Panc1 (cell line): ENCODE measurements around the gene KCNQ1. TPM values are rescaled to one million over a fixed set of nuclear protein-coding genes. Genes with fewer than 3 reads are reported as not detected.

Experiments used
- ATAC-seq: fragments of 200-7000 bp; cut with Tn5 transposase; 2 replicates; pipeline ENCODE4 v1.9.1; 2020; ENCODE audit warnings: mild to moderate bottlenecking, moderate library complexity
- BruUV-seq: library from RNA; stranded (reverse); fragments of 400-500 nt; replicated peaks from 2 replicates; lab custom pipeline; 2021; lab: Mats Ljungman, UMichigan
- CTCF ChIA-PET: fragments of 300-600 bp; sonication (Branson Sonifier 250); formaldehyde crosslinking; loops from one replicate; lab custom pipeline; 2022; ENCODE audit warnings: antibody characterized with exemption; lab: Charles Lee
- POLR2A ChIA-PET: fragments of 300-600 bp; sonication (Branson Sonifier 250); formaldehyde crosslinking; loops from one replicate; lab custom pipeline; 2022; ENCODE audit warnings: antibody characterized with exemption; lab: Charles Lee
- DNase-seq: peaks from one replicate; pipeline ENCODE4 v3.0.0-alpha.2; 2010; ENCODE audit warnings: low read depth, low spot score
- H3K27ac ChIP-seq: 2 replicates; pipeline ENCODE4 v1.5.1; 2011; ENCODE audit warnings: mild to moderate bottlenecking, low read length, inconsistent platforms
- H3K27me3 ChIP-seq: fragments of 200-500 bp; sonication (Bioruptor generic); 2 replicates; pipeline ENCODE4 v1.6.0; 2014; ENCODE audit warnings: low read length, inconsistent platforms; ENCODE audit not compliant: control insufficient read depth, insufficient read depth
- H3K36me3 ChIP-seq: fragments of 200-500 bp; sonication (Bioruptor generic); 2 replicates; pipeline ENCODE4 v1.5.1; 2014; ENCODE audit warnings: inconsistent platforms, mild to moderate bottlenecking, low read length, moderate library complexity; ENCODE audit not compliant: control insufficient read depth, insufficient read depth
- H3K4me1 ChIP-seq: 2 replicates; pipeline ENCODE4 v1.5.1; 2011; ENCODE audit warnings: inconsistent platforms, mild to moderate bottlenecking, low read length, moderate library complexity; ENCODE audit not compliant: control insufficient read depth, insufficient read depth
- H3K4me3 ChIP-seq, 2 experiments: 2 replicates each; pipeline ENCODE4 v1.5.1; 2011 to 2012; ENCODE audit warnings: low read depth in 2 of 2, low read length in 2 of 2, mild to moderate bottlenecking in 2 of 2, inconsistent platforms in 1 of 2, moderate library complexity in 1 of 2
- H3K9me3 ChIP-seq: fragments of 200-500 bp; sonication (Bioruptor generic); 2 replicates; pipeline ENCODE4 v1.5.1; 2014; ENCODE audit warnings: low read depth, mild to moderate bottlenecking, inconsistent platforms, low read length, moderate library complexity; ENCODE audit not compliant: control insufficient read depth, insufficient read depth
- POLR2AphosphoS5 ChIP-seq: IDR thresholded peaks from 2 replicates; pipeline ENCODE4 v1.6.1; 2012; ENCODE audit warnings: mild to moderate bottlenecking, low read depth, low read length, moderate library complexity
- SIN3A ChIP-seq: IDR thresholded peaks from 2 replicates; pipeline ENCODE4 v1.6.1; 2012; ENCODE audit warnings: low read depth, mild to moderate bottlenecking, low read length, moderate library complexity, borderline replicate concordance; ENCODE audit not compliant: insufficient read depth
- TCF7L2 ChIP-seq: IDR thresholded peaks from 2 replicates; pipeline ENCODE4 v1.6.1; 2011; ENCODE audit warnings: mild to moderate bottlenecking, low read depth, low read length, inconsistent platforms
- in situ Hi-C: cut with HindIII; loops from 2 replicates; pipeline ENCODE4 v1.10.0; 2016; ENCODE audit warnings: low sequenced_read_pairs, low pct_unique_long_range_greater_than_20kb
- intact Hi-C: fragments of 100-400 bp; cut with micrococcal nuclease; formaldehyde crosslinking; loops from one replicate; pipeline ENCODE4 v1.10.0; 2022; ENCODE audit not compliant: unreplicated experiment
- total RNA-seq: library from RNA; stranded (reverse); gene quantifications from one replicate; pipeline ENCODE4 v1.2.1, GENCODE V29; 2021; ENCODE audit not compliant: unreplicated experiment
- TF ChIP-seq, protein P1 (sequence below): fragments of 450-650 bp; IDR thresholded peaks from 2 replicates; pipeline ENCODE4 v1.5.1; 2017; ENCODE audit warnings: mild to moderate bottlenecking
- TF ChIP-seq, protein P2 (sequence below), 2 experiments: IDR thresholded peaks; 2 replicates each; pipeline ENCODE4 v1.6.1; 2011 to 2012; ENCODE audit warnings: low read depth in 2 of 2, control low read depth in 1 of 2, low read length in 1 of 2, mild to moderate bottlenecking in 1 of 2, moderate library complexity in 1 of 2; ENCODE audit not compliant: insufficient read depth in 1 of 2

Gene KCNQ1
- total RNA-seq, 1 experiment from 2014 or later: 1.0 TPM

DNA sequence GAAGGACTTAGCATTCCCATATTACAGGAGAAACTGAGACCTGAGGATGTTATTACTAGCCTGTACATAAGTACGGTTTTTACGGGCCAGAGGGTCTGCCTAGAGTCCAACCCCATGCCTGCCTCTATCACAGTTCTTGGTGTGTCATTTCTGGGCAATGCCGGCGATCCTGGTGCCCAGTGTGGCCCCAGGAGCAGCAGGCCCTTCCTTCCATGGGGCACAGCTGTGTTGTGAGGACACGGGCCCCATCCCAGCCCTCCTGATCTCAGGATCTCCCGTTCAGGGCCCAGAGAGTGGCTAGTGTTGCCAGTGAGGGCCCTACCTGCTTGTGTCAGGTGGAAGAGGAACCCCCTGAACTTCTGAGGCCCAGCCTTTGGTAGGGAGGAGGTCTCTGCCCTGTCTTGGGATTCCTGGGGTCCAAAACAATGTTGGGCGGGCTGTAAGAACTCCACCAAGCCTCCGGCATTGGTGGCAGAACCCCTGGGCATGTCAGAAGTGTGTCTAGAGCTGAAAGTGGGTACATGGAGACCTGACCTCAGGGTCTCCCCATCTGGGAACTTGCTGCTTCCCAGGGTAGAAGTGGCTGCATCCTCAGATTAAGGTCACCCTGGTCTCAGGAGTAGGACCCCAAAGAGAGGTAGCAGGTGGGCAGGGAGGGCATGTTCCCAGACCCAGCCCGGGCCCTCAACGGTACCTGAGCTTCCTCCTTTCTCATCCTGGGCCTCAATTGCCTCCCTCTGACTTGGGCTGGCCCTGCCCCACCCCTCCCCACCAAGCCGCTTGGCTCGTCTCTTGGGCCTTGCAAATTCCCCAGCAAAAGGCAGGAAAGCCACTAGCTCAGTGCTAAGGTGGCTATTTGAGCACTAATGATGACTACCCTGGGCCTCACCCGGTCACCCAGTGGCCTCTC is 329.6 kb downstream of the KCNQ1 start:
- no peak for ATAC-seq
- no peaks in the 10 kb centered on the region for H3K27me3 ChIP-seq
- CTCF ChIA-PET: no interaction called here

DNA sequence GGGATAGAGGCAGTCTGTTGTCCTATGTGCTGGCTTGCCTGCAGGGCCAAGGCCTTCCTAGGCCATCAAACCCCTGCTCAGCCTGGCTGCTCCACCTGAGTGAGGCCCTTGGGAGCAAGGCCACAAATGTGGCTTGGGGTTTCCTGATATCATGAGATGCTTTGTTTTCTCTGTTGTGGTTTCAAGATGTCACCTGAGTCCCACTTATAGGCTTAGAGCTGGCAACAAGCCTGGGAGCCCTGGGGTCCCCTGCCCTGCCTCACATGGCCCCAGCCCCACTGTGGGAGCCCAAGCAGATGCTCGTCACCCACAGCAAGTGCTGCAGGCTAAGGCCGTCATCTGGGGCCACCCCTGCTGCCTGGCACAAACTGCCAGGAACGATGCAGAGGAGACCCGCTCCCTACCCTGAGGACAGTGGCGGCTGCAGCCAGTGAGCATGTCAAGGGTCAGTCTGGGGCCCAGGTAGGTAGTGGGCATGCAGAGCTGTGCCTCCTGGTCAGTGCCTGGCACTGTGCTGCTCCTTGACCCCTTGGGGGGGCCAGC is 330.3 kb downstream of the KCNQ1 start:
- H3K27me3 ChIP-seq: no peaks in the 10 kb centered on the region
- ChIA-PET POLR2A (no interaction called here), CTCF (no interaction called here)
- H3K27ac ChIP-seq: no peak overlapping the region
- H3K36me3 ChIP-seq: no peaks in the 10 kb centered on the region
- ATAC-seq: no peak
- H3K9me3 ChIP-seq: no peaks in the 10 kb centered on the region
- in situ Hi-C loops: no loop called here
- TF ChIP-seq SIN3A (no peak), TCF7L2 (no peak), POLR2AphosphoS5 (no peak)
- TF ChIP-seq, protein P1, sequence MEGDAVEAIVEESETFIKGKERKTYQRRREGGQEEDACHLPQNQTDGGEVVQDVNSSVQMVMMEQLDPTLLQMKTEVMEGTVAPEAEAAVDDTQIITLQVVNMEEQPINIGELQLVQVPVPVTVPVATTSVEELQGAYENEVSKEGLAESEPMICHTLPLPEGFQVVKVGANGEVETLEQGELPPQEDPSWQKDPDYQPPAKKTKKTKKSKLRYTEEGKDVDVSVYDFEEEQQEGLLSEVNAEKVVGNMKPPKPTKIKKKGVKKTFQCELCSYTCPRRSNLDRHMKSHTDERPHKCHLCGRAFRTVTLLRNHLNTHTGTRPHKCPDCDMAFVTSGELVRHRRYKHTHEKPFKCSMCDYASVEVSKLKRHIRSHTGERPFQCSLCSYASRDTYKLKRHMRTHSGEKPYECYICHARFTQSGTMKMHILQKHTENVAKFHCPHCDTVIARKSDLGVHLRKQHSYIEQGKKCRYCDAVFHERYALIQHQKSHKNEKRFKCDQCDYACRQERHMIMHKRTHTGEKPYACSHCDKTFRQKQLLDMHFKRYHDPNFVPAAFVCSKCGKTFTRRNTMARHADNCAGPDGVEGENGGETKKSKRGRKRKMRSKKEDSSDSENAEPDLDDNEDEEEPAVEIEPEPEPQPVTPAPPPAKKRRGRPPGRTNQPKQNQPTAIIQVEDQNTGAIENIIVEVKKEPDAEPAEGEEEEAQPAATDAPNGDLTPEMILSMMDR: no peak
- TF ChIP-seq, protein P2, sequence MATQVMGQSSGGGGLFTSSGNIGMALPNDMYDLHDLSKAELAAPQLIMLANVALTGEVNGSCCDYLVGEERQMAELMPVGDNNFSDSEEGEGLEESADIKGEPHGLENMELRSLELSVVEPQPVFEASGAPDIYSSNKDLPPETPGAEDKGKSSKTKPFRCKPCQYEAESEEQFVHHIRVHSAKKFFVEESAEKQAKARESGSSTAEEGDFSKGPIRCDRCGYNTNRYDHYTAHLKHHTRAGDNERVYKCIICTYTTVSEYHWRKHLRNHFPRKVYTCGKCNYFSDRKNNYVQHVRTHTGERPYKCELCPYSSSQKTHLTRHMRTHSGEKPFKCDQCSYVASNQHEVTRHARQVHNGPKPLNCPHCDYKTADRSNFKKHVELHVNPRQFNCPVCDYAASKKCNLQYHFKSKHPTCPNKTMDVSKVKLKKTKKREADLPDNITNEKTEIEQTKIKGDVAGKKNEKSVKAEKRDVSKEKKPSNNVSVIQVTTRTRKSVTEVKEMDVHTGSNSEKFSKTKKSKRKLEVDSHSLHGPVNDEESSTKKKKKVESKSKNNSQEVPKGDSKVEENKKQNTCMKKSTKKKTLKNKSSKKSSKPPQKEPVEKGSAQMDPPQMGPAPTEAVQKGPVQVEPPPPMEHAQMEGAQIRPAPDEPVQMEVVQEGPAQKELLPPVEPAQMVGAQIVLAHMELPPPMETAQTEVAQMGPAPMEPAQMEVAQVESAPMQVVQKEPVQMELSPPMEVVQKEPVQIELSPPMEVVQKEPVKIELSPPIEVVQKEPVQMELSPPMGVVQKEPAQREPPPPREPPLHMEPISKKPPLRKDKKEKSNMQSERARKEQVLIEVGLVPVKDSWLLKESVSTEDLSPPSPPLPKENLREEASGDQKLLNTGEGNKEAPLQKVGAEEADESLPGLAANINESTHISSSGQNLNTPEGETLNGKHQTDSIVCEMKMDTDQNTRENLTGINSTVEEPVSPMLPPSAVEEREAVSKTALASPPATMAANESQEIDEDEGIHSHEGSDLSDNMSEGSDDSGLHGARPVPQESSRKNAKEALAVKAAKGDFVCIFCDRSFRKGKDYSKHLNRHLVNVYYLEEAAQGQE (IDR thresholded peaks at IDR 0.05; ENCODE audit: insufficient read depth in 1 of 2, low read depth in 2 of 2, low read length in 1 of 2): no peak
- BruUV-seq: no TSS peak
- H3K4me3 ChIP-seq: no peak overlapping the region
- no peak for DNase-seq
- intact Hi-C loops: no loop called here
- H3K4me1 ChIP-seq: peaks cover 28% of the 10 kb centered on the region

More for the DNA sequence above, 329.6 kb downstream of the KCNQ1 start:
- BruUV-seq: no TSS peak
- POLR2A ChIA-PET: interaction anchor here (0.6 kb wide), 1 partner anchor 318 kb away, joined by 4 read pairs; no protein-coding TSS in a partner anchor
- H3K27ac ChIP-seq: no peak overlapping the region
- intact Hi-C loops (no loop called here), in situ Hi-C loops (no loop called here)
- DNase-seq: no peak
- TF ChIP-seq, protein P1: no peak
- TF ChIP-seq POLR2AphosphoS5 (no peak), SIN3A (no peak), TCF7L2 (no peak)
- TF ChIP-seq, protein P2 (IDR thresholded peaks at IDR 0.05; ENCODE audit: insufficient read depth in 1 of 2, low read depth in 2 of 2, low read length in 1 of 2): no peak
- H3K9me3 ChIP-seq: no peaks in the 10 kb centered on the region
- H3K36me3 ChIP-seq: no peaks in the 10 kb centered on the region
- peaks cover 25% of the 10 kb centered on the region for H3K4me1 ChIP-seq
- no peak overlapping the region for H3K4me3 ChIP-seq
